Calu3 (cell line): ENCODE results near the gene SYNPO2. TPM values are rescaled to one million over a fixed set of nuclear protein-coding genes. Genes with fewer than 3 reads are reported as not detected.
A peak's percentile ranks its signal among the peaks of the same experiment; 100 is the strongest.

Source experiments
- BruUV-seq: library from RNA; stranded (reverse); fragments of 400-500 nt; replicated peaks from 2 replicates; lab custom pipeline; 2021; lab: Mats Ljungman, UMichigan
- CTCF ChIA-PET: fragments of 300-600 bp; sonication (Branson Sonifier 250); formaldehyde crosslinking; loops from one replicate; lab custom pipeline; 2022; ENCODE audit warnings: antibody characterized with exemption; lab: Charles Lee
- DNase-seq: peaks from one replicate; pipeline ENCODE4 v3.0.0; 2022
- H3K27ac Mint-ChIP-seq: one replicate; pipeline ENCODE4 v1.8.0; 2022; ENCODE audit warnings: mixed read lengths; ENCODE audit not compliant: unreplicated experiment
- H3K27me3 Mint-ChIP-seq: one replicate; pipeline ENCODE4 v1.8.0; 2022; ENCODE audit warnings: mixed read lengths; ENCODE audit not compliant: unreplicated experiment
- H3K36me3 Mint-ChIP-seq: one replicate; pipeline ENCODE4 v1.8.0; 2022; ENCODE audit warnings: mild to moderate bottlenecking, moderate library complexity, mixed read lengths; ENCODE audit not compliant: insufficient read depth, unreplicated experiment
- H3K4me1 Mint-ChIP-seq: one replicate; pipeline ENCODE4 v1.8.0; 2022; ENCODE audit warnings: mild to moderate bottlenecking, low read depth, mixed read lengths; ENCODE audit not compliant: unreplicated experiment
- H3K4me3 Mint-ChIP-seq: one replicate; pipeline ENCODE4 v1.8.0; 2022; ENCODE audit warnings: mild to moderate bottlenecking, low read depth, moderate library complexity, mixed read lengths; ENCODE audit not compliant: unreplicated experiment
- H3K9me3 Mint-ChIP-seq: one replicate; pipeline ENCODE4 v1.8.0; 2022; ENCODE audit warnings: low read depth, mixed read lengths; ENCODE audit not compliant: unreplicated experiment
- intact Hi-C: fragments of 100-400 bp; cut with micrococcal nuclease; formaldehyde crosslinking; loops from one replicate; pipeline ENCODE4 v1.10.0; 2022; ENCODE audit not compliant: unreplicated experiment
- total RNA-seq: library from RNA; stranded (reverse); gene quantifications from 2 replicates; pipeline ENCODE4 v1.2.3, GENCODE V29; 2022
- TF ChIP-seq, protein P1 (sequence below): fragments of 200-600 bp; IDR thresholded peaks from one replicate; pipeline ENCODE4 v1.8.0; 2022; ENCODE audit warnings: antibody characterized with exemption; ENCODE audit not compliant: unreplicated experiment

The SYNPO2 gene
- total RNA-seq, 1 experiment from 2014 or later: 0.17 TPM

DNA sequence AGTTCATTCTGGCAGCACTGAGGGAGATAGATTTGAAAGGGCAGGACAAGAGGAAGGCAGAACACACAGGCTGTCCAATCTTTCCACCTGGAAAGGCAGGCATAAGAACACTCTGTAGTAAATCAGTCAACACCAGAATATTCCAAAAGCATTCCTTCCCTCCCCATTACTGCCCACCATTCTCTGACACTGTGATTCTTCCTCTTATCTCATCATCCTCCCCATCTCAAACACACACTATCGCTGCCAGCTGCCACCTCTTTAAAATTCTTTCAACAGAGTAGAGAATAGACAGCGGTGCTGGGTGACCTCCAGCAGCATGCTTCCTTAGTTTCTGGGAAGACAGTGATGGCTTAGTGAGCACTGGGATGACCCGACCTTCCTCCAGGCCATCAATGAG is 193.3 kb downstream of the SYNPO2 start:
- no TSS peak for BruUV-seq
- H3K9me3 Mint-ChIP-seq: no peaks in the 10 kb centered on the region
- no peaks in the 10 kb centered on the region for H3K36me3 Mint-ChIP-seq
- no peaks in the 10 kb centered on the region for H3K27me3 Mint-ChIP-seq
- DNase-seq: no peak
- intact Hi-C loops: no loop called here
- TF ChIP-seq, protein P1, sequence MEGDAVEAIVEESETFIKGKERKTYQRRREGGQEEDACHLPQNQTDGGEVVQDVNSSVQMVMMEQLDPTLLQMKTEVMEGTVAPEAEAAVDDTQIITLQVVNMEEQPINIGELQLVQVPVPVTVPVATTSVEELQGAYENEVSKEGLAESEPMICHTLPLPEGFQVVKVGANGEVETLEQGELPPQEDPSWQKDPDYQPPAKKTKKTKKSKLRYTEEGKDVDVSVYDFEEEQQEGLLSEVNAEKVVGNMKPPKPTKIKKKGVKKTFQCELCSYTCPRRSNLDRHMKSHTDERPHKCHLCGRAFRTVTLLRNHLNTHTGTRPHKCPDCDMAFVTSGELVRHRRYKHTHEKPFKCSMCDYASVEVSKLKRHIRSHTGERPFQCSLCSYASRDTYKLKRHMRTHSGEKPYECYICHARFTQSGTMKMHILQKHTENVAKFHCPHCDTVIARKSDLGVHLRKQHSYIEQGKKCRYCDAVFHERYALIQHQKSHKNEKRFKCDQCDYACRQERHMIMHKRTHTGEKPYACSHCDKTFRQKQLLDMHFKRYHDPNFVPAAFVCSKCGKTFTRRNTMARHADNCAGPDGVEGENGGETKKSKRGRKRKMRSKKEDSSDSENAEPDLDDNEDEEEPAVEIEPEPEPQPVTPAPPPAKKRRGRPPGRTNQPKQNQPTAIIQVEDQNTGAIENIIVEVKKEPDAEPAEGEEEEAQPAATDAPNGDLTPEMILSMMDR: no peak
- no peak overlapping the region for H3K4me3 Mint-ChIP-seq
- H3K4me1 Mint-ChIP-seq: peaks cover 32% of the 10 kb centered on the region
- no peak overlapping the region for H3K27ac Mint-ChIP-seq
- CTCF ChIA-PET: no interaction called here

DNA sequence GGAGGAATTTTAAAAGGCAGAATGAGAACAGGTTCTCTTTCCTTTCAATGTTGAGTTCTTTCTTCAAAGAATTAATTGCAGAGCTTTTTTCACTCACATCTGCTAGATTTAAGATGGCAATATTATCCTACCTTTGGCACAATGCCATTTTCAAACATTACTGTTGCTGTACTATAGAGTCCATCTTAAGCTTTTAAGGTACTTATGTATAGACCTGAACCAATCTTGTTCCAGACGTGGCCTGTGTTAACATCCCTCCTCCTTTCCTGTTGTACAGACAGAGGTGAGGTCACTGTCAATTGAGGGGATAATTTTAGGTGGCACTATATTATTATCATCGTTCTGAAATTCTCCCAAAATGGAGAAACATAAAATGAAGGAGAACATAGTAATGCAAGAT is 194.0 kb downstream of the SYNPO2 start:
- H3K27ac Mint-ChIP-seq: no peak overlapping the region

DNA sequence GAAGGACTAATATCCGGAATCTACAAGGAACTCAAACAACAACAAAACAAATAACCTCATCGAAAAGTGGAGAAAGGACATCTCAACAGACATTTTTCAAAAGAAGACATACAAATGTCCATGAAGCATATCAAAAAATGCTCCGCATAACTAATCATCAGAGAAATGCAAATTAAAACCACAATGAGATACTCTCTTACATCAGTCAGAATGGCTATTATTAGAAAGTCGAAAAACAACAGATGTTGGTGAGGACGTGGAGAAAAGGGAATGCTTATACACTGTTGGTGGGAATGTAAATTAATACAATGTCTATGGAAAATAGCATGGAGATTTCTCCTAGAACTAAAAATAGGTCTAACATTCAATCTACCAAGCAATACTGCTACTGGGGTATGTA is 195.9 kb downstream of the SYNPO2 start:
- no peak for DNase-seq
- TF ChIP-seq, protein P1: no peak
- H3K27me3 Mint-ChIP-seq: no peaks in the 10 kb centered on the region
- intact Hi-C loops: no loop called here
- BruUV-seq: no TSS peak
- H3K4me3 Mint-ChIP-seq: no peak overlapping the region
- peaks cover 2% of the 10 kb centered on the region for H3K9me3 Mint-ChIP-seq
- H3K36me3 Mint-ChIP-seq: no peaks in the 10 kb centered on the region
- CTCF ChIA-PET: no interaction called here
- H3K4me1 Mint-ChIP-seq: peaks cover 52% of the 10 kb centered on the region
- no peak overlapping the region for H3K27ac Mint-ChIP-seq

More for the DNA sequence above, 194.0 kb downstream of the SYNPO2 start:
- intact Hi-C loops: no loop called here
- no TSS peak for BruUV-seq
- Mint-ChIP-seq H3K27me3 (no peaks in the 10 kb centered on the region), H3K4me3 (no peak overlapping the region), H3K9me3 (no peaks in the 10 kb centered on the region), H3K4me1 (peaks cover 39% of the 10 kb centered on the region), H3K36me3 (no peaks in the 10 kb centered on the region)
- CTCF ChIA-PET: interaction anchor here (1.1 kb wide), 1 partner anchor 130 kb away, joined by 5 read pairs; no protein-coding TSS in a partner anchor
- TF ChIP-seq, protein P1: no peak
- DNase-seq: no peak

- H3K36me3 Mint-ChIP-seq: no peaks in the 10 kb centered on the region
- DNase-seq: no peak
- intact Hi-C loops: loop anchor here (1.0 to 5.0 kb wide), 2 partner anchors 125 to 199 kb away; partner anchors contain the start of gene USP53
- H3K27ac Mint-ChIP-seq: peak overlapping the region; percentile 60
- no peak overlapping the region for H3K4me3 Mint-ChIP-seq
- no peaks in the 10 kb centered on the region for H3K27me3 Mint-ChIP-seq
- H3K4me1 Mint-ChIP-seq: peaks cover 50% of the 10 kb centered on the region
- BruUV-seq: no TSS peak
- CTCF ChIA-PET: interaction anchor here (0.7 to 1.7 kb wide), 5 partner anchors 16 to 125 kb away, joined by 3 to 14 read pairs (median 3); partner anchors contain the start of gene USP53
- TF ChIP-seq, protein P1: no peak
- H3K9me3 Mint-ChIP-seq: peaks cover 5% of the 10 kb centered on the region
Measured at GRCh38 chr4:119087121-119087520, 198.5 kb downstream of the SYNPO2 start.
